Thymus (tissue), 14 donors: ENCODE data around the gene CASP12. TPM values are rescaled to one million over a fixed set of nuclear protein-coding genes. Genes with fewer than 3 reads are reported as not detected.
"Not testable (repeated sequence)": the region's sequence is repeated elsewhere in the genome, so short reads cannot be mapped to it uniquely, and the experiment has no call there.

Experiments used
- DNase-seq, 9 donors: peaks; one replicate each; pipeline ENCODE4 v3.0.0-alpha.2; 2013; ENCODE audit warnings: low spot score in 9 of 9, low read depth in 6 of 9, missing footprints in 1 of 9
- H3K27ac ChIP-seq, 2 donors: one replicate each; pipeline ENCODE4 v1.5.1; 2013; ENCODE audit warnings: control low read depth in 1 of 2, low read depth in 1 of 2, low read length in 1 of 2, mild to moderate bottlenecking in 1 of 2, moderate library complexity in 1 of 2
- H3K27me3 ChIP-seq, 2 donors: one replicate each; pipeline ENCODE4 v1.5.1; 2013; ENCODE audit warnings: low read length in 1 of 2; ENCODE audit not compliant: control insufficient read depth in 2 of 2, insufficient read depth in 1 of 2
- H3K36me3 ChIP-seq, 2 donors: one replicate each; pipeline ENCODE4 v1.5.1; 2013; ENCODE audit warnings: low read length in 1 of 2, mild to moderate bottlenecking in 1 of 2, moderate library complexity in 1 of 2; ENCODE audit not compliant: control insufficient read depth in 2 of 2, insufficient read depth in 2 of 2
- H3K4me1 ChIP-seq, 2 donors: one replicate each; pipeline ENCODE4 v1.5.1; 2013; ENCODE audit warnings: low read length in 2 of 2; ENCODE audit not compliant: control insufficient read depth in 2 of 2, insufficient read depth in 2 of 2
- H3K4me3 ChIP-seq, 2 donors: one replicate each; pipeline ENCODE4 v1.5.1; 2013; ENCODE audit warnings: low read length in 2 of 2, control low read depth in 1 of 2, mild to moderate bottlenecking in 1 of 2
- H3K9me3 ChIP-seq, 2 donors: one replicate each; pipeline ENCODE4 v1.5.1; 2013; ENCODE audit warnings: low read length in 1 of 2, mild to moderate bottlenecking in 1 of 2; ENCODE audit not compliant: control insufficient read depth in 2 of 2, insufficient read depth in 1 of 2
- WGBS: extraction: QIAGEN DNeasy Blood & Tissue Kit; methylation state at CpG from one replicate; pipeline ENCODE4 v1.1.7; 2013; 5-methylcytosine and 5-hydroxymethylcytosine counted together
- long read RNA-seq, 10 donors: transcript quantifications; one replicate each; lab custom pipeline, GENCODE V29; 2026
- polyA plus RNA-seq: library from polyadenylated mRNA; stranded (reverse); fragments of 200-250 nt; gene quantifications from one replicate; pipeline ENCODE4 v1.2.3, GENCODE V29; 2013
- total RNA-seq: library from RNA; stranded (reverse); fragments of 120-200 nt; gene quantifications from one replicate; pipeline ENCODE4 v1.2.4, GENCODE V29; 2013
- donor health status: healthy.

Gene CASP12
- 0.05 TPM for total RNA-seq
- polyA plus RNA-seq, result 0.18 TPM
- long read RNA-seq, donor 1, result 0 reads
- long read RNA-seq, donor 2, result 0 reads
- long read RNA-seq, donor 3, result 0 reads
- long read RNA-seq, donor 4, result 0 reads
- long read RNA-seq, donor 5, result 0 reads
- long read RNA-seq, donor 6, result 0 reads
- long read RNA-seq, donor 7, result 0 reads
- long read RNA-seq, donor 8, result 0 reads
- long read RNA-seq, donor 9, result 0 reads
- long read RNA-seq, donor 10, result 0 reads

DNA sequence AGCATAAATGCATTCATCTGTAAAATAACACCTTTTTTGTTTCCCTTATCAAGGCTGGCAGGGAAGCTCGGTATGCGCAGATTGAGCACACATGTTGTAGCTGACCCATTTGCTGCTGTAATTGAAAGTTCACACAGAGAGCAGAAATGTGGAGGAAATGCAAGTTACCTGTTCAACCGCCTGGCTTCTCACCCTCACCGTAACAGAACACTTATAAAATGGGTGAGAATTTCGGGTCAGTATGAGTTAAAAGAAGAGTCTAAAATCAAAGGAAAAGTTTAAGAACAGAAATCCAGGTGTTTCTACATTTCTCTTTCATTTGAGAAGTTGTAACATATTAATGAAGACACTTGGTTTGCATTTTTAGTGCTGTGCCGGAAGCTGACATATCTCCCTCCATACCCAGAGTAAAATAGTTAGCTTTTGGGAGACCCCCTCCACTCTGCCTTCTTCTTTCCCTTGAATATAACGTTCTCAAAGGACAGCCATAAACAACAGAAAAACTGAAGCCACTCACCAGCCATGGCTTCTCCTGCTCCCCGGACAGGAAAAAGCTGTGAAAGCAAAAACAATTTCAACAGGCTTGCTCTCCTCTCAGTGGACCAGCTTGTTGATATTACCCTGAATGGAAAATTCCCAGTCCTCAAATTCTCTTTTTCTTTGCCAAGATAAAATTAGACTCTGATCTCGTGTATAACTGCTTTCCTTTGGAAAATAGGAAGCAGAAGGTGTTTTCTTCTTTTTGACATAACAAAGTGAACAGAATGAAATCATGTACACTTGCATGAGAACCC lies at the start of gene CASP12:
Gene CASP12, minus strand, starts transcription at position 570 of the 794 bp plus-strand sequence.
- peak in 1 of 9 donors; percentile 12 for DNase-seq
- Histone ChIP-seq H3K27ac (peak within 1 kb of the TSS in 1 of 2 donors; percentile 10), H3K9me3 (no peaks in the 10 kb centered on the region), H3K27me3 (no peaks in the 10 kb centered on the region), H3K36me3 (no peaks in the 10 kb centered on the region), H3K4me3 (no peak within 1 kb of the TSS), H3K4me1 (no peaks in the 10 kb centered on the region)
- 79% methylated on average over 9 of the region's 9 CpGs for WGBS

- no peak overlapping the region for H3K27ac ChIP-seq
- no peaks in the 10 kb centered on the region for H3K4me1 ChIP-seq
- H3K36me3 ChIP-seq, result peaks cover 11 to 35% of the 10 kb centered on the region in 2 donors
- peak in 6 of 9 donors; percentile 8 to 68 (median 39) for DNase-seq
- WGBS, result 32% methylated on average over 2 of the region's 2 CpGs
- no peaks in the 10 kb centered on the region for H3K9me3 ChIP-seq
- no peaks in the 10 kb centered on the region for H3K27me3 ChIP-seq
- no peak overlapping the region for H3K4me3 ChIP-seq
Observed at GRCh38 chr11:104946907-104947306, 48.6 kb upstream of the CASP12 start.

DNA sequence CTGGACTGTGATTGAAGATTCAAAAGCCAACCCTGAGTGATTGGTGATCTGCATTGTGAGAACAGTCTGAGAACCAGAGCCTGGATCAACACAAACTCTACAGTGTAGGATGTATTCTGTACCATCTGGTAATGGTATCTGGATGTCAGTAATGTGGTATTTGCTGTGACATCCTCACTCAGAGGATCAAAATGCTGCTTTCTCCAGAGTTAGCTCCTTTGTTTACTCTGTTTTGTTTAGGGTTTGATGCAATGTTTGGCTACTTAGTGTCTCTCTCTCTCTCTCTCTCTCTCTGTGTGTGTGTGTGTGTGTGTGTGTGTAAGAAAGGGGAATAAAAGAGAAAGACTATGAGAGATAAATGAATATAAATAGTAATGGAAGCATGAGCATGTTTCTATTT lies 45.8 kb upstream of the CASP12 start:
- Histone ChIP-seq H3K4me3 (no peak overlapping the region), H3K36me3 (peaks cover 4 to 19% of the 10 kb centered on the region in 2 donors), H3K4me1 (no peaks in the 10 kb centered on the region), H3K9me3 (no peaks in the 10 kb centered on the region), H3K27me3 (no peaks in the 10 kb centered on the region), H3K27ac (no peak overlapping the region)
- no peak for DNase-seq

GRCh38 chr11:104943561-104943960 lies 45.3 kb upstream of the CASP12 start:
- 47% methylated on average over 2 of the region's 2 CpGs for WGBS
- H3K27ac ChIP-seq, result no peak overlapping the region
- no peak for DNase-seq
- no peaks in the 10 kb centered on the region for H3K9me3 ChIP-seq
- no peaks in the 10 kb centered on the region for H3K4me1 ChIP-seq
- H3K36me3 ChIP-seq, result peaks cover 4 to 15% of the 10 kb centered on the region in 2 donors
- no peak overlapping the region for H3K4me3 ChIP-seq
- no peaks in the 10 kb centered on the region for H3K27me3 ChIP-seq

- H3K27me3 ChIP-seq, result no peaks in the 10 kb centered on the region
- H3K4me1 ChIP-seq, result peaks cover 0 to 4% of the 10 kb centered on the region in 2 donors
- DNase-seq, result peak in 3 of 9 donors; percentile 14 to 49 (median 23)
- WGBS, result 6% methylated on average over 1 of the region's 1 CpG
- H3K9me3 ChIP-seq, result no peaks in the 10 kb centered on the region
- no peak overlapping the region for H3K27ac ChIP-seq
- H3K36me3 ChIP-seq, result no peaks in the 10 kb centered on the region
- H3K4me3 ChIP-seq, result no peak overlapping the region
Observed at GRCh38 chr11:104934594-104934993, 36.3 kb upstream of the CASP12 start.

DNA sequence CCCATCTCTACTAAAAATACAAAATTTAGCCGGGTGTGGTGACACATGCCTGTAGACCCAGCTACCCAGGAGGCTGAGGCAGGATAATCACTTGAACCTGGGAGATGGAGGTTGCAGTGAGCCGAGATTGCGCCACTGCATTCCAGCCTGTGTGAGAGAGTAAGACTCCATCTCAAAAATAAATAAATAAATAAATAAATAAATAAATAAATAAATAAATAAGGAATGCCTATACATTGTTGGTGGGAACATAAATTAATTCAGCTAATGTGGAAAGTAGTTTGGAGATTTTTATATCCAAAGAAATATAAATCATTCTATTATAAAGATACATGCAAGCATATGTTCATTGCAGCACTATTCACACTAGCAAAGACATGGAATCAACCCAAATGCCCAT lies 35.8 kb upstream of the CASP12 start:
- H3K36me3 ChIP-seq, H3K27me3 ChIP-seq, H3K9me3 ChIP-seq, H3K4me3 ChIP-seq, H3K4me1 ChIP-seq, H3K27ac ChIP-seq, DNase-seq: not testable (repeated sequence)
- 97% methylated on average over 3 of the region's 3 CpGs for WGBS

DNA sequence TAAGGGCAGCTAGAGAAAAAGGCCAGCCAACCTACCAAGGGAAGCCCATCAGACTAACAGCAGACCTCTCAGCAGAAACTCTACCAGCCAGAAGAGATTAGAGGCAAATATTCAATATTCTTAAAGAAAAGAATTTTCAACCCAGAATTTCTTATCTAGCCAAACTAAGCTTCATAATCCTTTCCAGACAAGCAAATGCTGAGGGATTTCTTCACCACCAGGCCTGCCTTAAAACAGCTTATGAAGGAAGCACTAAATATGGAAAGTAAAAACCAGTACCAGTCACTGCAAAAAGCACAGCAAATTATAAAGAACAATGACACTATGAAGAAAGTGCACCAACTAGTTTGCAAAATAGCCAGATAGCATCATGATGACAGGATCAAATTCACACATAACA lies 30.6 kb upstream of the CASP12 start:
- Histone ChIP-seq H3K4me1 (no peaks in the 10 kb centered on the region), H3K27ac (no peak overlapping the region), H3K9me3 (peaks cover 0 to 6% of the 10 kb centered on the region in 2 donors), H3K36me3 (no peaks in the 10 kb centered on the region), H3K27me3 (no peaks in the 10 kb centered on the region), H3K4me3 (no peak overlapping the region)
- DNase-seq, result no peak

- Histone ChIP-seq H3K4me3 (no peak overlapping the region), H3K27me3 (no peaks in the 10 kb centered on the region), H3K36me3 (no peaks in the 10 kb centered on the region), H3K4me1 (no peaks in the 10 kb centered on the region), H3K27ac (no peak overlapping the region), H3K9me3 (peaks cover 0 to 6% of the 10 kb centered on the region in 2 donors)
- no peak for DNase-seq
- 83% methylated on average over 9 of the region's 9 CpGs for WGBS
Observed at GRCh38 chr11:104926771-104927611, 28.7 kb upstream of the CASP12 start.

DNA sequence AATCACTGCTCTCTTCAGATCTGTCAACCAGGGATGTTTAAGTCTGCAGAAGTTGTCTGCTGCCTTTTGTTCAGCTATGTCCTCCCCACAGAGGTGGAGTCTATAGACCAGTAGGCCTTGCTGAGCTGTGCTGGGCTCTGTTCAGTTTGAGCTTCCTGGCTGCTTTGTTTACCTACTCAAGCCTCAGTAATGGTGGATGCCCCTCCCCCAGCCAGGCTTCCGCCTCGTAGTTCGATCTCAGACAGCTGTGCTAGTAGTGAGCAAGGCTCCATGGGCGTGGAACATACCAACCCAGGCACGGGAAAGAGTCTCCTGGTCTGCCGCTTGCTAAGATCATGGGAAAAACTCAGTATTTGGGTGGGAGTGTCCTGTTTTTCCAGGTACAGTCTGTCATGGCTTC lies 27.6 kb upstream of the CASP12 start:
- H3K27ac ChIP-seq, result no peak overlapping the region
- no peak overlapping the region for H3K4me3 ChIP-seq
- H3K36me3 ChIP-seq, result no peaks in the 10 kb centered on the region
- no peaks in the 10 kb centered on the region for H3K27me3 ChIP-seq
- H3K9me3 ChIP-seq, result peaks cover 0 to 6% of the 10 kb centered on the region in 2 donors
- H3K4me1 ChIP-seq, result no peaks in the 10 kb centered on the region
- no peak for DNase-seq
- WGBS, result over 99% methylated on average over 6 of the region's 6 CpGs
